Measurements from ENCODE around the gene PRKAB2.

DNA sequence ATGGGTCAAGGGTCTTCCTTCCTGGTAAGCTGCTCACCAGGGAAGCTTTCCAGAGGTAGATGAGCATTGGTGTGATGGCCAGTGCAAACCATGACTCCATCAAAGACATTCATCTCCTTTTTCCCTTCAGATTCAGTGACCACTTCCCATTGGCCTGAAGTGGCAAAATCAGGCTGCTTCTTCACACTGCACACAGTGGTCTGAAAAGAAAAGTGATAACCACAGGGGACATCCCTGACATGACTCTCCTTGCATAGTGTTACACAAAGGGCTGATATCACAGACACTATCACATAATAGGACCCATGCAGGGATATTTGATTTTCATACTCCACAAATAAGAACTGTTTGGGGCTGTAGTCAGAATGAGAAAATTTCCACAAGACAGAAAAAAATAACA, 41.0 kb upstream of the PRKAB2 start:
- TF ChIP-seq, protein P1, sequence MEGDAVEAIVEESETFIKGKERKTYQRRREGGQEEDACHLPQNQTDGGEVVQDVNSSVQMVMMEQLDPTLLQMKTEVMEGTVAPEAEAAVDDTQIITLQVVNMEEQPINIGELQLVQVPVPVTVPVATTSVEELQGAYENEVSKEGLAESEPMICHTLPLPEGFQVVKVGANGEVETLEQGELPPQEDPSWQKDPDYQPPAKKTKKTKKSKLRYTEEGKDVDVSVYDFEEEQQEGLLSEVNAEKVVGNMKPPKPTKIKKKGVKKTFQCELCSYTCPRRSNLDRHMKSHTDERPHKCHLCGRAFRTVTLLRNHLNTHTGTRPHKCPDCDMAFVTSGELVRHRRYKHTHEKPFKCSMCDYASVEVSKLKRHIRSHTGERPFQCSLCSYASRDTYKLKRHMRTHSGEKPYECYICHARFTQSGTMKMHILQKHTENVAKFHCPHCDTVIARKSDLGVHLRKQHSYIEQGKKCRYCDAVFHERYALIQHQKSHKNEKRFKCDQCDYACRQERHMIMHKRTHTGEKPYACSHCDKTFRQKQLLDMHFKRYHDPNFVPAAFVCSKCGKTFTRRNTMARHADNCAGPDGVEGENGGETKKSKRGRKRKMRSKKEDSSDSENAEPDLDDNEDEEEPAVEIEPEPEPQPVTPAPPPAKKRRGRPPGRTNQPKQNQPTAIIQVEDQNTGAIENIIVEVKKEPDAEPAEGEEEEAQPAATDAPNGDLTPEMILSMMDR (IDR thresholded peaks at IDR 0.05) = no peak
- no peak for TF ChIP-seq ZFX (IDR thresholded peaks at IDR 0.05; ENCODE audit: borderline replicate concordance)
